ENCODE data around the gene BET1L.

The BET1L gene

GRCh38 chr11:211741-212140, 4.5 kb upstream of the BET1L start:
- DNase-seq, result no peak
- H3K4me1 ChIP-seq, result peaks cover 0 to 28% (median 20%) of the 10 kb centered on the region in 4 donors
- no peaks in the 10 kb centered on the region for H3K9me3 ChIP-seq
- intact Hi-C loops (cut with DNase I; ENCODE audit: low total_unique reads), result loop anchor here (2.0 to 5.0 kb wide), 2 partner anchors 25 to 146 kb away; partner anchors contain the start of genes PSMD13 and SIRT3
- H3K36me3 ChIP-seq, result peaks cover 40 to 73% (median 63%) of the 10 kb centered on the region in 3 donors
- no peak overlapping the region for H3K4me3 ChIP-seq
- H3K27me3 ChIP-seq, result no peaks in the 10 kb centered on the region
- H3K27ac ChIP-seq, result no peak overlapping the region
- TF ChIP-seq CTCF (IDR thresholded peaks at IDR 0.05), result no peak

GRCh38 chr11:211295-211694, 4.1 kb upstream of the BET1L start:
- no peak for DNase-seq
- no peak overlapping the region for H3K27ac ChIP-seq
- peaks cover 40 to 69% (median 63%) of the 10 kb centered on the region in 3 donors for H3K36me3 ChIP-seq
- peaks cover 0 to 31% (median 22%) of the 10 kb centered on the region in 4 donors for H3K4me1 ChIP-seq
- intact Hi-C loops (cut with DNase I; ENCODE audit: low total_unique reads), result loop anchor here (2.0 to 5.0 kb wide), 2 partner anchors 26 to 146 kb away; partner anchors contain the start of genes PSMD13 and SIRT3
- H3K4me3 ChIP-seq, result no peak overlapping the region
- no peaks in the 10 kb centered on the region for H3K27me3 ChIP-seq
- H3K9me3 ChIP-seq, result no peaks in the 10 kb centered on the region
- no peak for TF ChIP-seq CTCF (IDR thresholded peaks at IDR 0.05)

GRCh38 chr11:210803-211180, 3.6 kb upstream of the BET1L start:
- peaks cover 40 to 66% (median 61%) of the 10 kb centered on the region in 3 donors for H3K36me3 ChIP-seq
- H3K27me3 ChIP-seq, result no peaks in the 10 kb centered on the region
- no peak overlapping the region for H3K4me3 ChIP-seq
- no peak for TF ChIP-seq CTCF (IDR thresholded peaks at IDR 0.05)
- intact Hi-C loops (cut with DNase I; ENCODE audit: low total_unique reads), result loop anchor here (2.0 to 5.0 kb wide), 2 partner anchors 26 to 147 kb away; partner anchors contain the start of genes PSMD13 and SIRT3
- peak overlapping the region in 1 of 2 donors; percentile 97 for H3K27ac ChIP-seq
- H3K4me1 ChIP-seq, result peaks cover 3 to 36% (median 27%) of the 10 kb centered on the region in 4 donors
- no peak for DNase-seq
- H3K9me3 ChIP-seq, result no peaks in the 10 kb centered on the region

- Histone ChIP-seq H3K4me1 (peaks cover 8 to 41% (median 33%) of the 10 kb centered on the region in 4 donors), H3K36me3 (peaks cover 40 to 66% (median 60%) of the 10 kb centered on the region in 3 donors), H3K4me3 (peak overlapping the region in 1 of 2 donors; percentile 93), H3K9me3 (no peaks in the 10 kb centered on the region), H3K27ac (peak overlapping the region; percentile 34 to 97), H3K27me3 (no peaks in the 10 kb centered on the region)
- TF ChIP-seq CTCF (IDR thresholded peaks at IDR 0.05), result no peak
- DNase-seq, result no peak
- intact Hi-C loops (cut with DNase I; ENCODE audit: low total_unique reads), result loop anchor here (2.0 to 5.0 kb wide), 2 partner anchors 27 to 147 kb away; partner anchors contain the start of genes PSMD13 and SIRT3
Measured at GRCh38 chr11:210122-210802, 3.1 kb upstream of the BET1L start.

GRCh38 chr11:209275-210121, 2.3 kb upstream of the BET1L start:
- peak overlapping the region; percentile 96 to 97 for H3K27ac ChIP-seq
- peak overlapping the region; percentile 93 to 97 for H3K4me3 ChIP-seq
- intact Hi-C loops (cut with DNase I; ENCODE audit: low total_unique reads), result loop anchor here (2.0 to 5.0 kb wide), 3 partner anchors 27 to 238 kb away; partner anchors contain the start of genes PSMD13 and SIRT3
- DNase-seq, result no peak
- H3K4me1 ChIP-seq, result peaks cover 12 to 49% (median 40%) of the 10 kb centered on the region in 4 donors
- H3K27me3 ChIP-seq, result no peaks in the 10 kb centered on the region
- H3K36me3 ChIP-seq, result peaks cover 45 to 66% (median 58%) of the 10 kb centered on the region in 3 donors
- H3K9me3 ChIP-seq, result no peaks in the 10 kb centered on the region
- no peak for TF ChIP-seq CTCF (IDR thresholded peaks at IDR 0.05)
